GM19193 (cell line): Measurements from ENCODE around the gene MYT1.

Experiments used
- POLR2A ChIP-seq: IDR thresholded peaks from 4 replicates; pipeline ENCODE4 v1.6.1; 2011; ENCODE audit not compliant: insufficient read depth, insufficient read length; ENCODE audit errors: extremely low read depth

Gene MYT1

DNA sequence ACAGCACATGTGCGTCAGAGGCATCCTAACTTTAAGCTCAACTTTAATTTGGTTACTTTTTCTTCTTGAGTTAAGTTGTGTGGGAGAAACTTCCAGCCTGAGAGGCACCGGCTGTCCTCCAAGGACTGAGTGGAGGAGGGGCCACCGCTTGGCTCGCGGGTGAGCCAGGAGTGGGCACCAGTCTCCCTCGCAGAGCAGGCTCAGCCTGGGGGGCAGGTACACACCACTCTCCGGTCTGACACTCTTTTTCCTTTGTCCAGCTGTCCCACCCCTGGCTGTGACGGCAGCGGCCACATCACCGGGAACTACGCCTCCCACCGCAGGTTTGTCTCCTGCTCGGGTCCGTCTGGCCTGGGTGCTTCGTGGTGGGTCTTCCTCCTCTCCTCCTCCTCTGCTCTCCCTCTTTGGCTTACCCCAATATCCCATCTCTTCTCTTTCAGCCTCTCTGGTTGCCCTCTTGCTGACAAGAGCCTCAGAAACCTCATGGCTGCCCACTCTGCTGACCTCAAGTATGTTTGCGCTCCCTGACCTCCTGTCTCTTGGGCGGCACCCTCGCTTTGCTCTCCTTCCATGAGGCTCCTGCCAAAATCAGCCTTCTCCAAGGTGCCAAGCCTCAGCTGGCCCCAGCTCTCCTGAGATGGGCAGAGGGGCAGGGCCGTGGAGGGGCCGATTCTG lies 58.7 kb downstream of the MYT1 start:
- no peak for TF ChIP-seq POLR2A

DNA sequence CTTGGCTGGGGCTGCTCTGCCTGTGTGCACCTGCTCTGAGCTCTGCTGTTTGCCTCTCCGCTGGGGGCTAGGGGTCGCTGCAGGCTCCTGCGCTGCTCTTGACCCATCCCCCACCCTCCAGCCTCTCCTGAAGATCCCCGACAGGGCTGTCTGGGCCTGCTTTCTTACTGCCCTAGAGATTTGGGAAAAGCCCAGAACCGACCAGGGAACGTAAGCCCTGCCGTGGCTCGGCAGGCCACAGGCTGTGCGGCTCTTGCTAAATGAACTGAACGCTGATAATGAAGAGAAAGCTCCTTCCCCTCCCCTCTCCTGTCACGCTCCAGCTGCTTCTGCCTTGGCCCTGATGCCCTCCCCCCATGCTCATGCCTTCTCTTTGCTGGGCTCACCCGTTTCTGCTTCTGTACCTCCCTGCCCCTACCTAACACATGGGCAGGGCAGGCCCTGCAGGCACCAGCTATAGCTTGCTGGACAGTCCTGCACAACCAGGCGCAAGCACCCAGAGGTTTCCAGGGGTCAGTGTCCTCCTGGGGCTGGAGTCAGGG lies 59.3 kb downstream of the MYT1 start:
- TF ChIP-seq POLR2A, result no peak

DNA sequence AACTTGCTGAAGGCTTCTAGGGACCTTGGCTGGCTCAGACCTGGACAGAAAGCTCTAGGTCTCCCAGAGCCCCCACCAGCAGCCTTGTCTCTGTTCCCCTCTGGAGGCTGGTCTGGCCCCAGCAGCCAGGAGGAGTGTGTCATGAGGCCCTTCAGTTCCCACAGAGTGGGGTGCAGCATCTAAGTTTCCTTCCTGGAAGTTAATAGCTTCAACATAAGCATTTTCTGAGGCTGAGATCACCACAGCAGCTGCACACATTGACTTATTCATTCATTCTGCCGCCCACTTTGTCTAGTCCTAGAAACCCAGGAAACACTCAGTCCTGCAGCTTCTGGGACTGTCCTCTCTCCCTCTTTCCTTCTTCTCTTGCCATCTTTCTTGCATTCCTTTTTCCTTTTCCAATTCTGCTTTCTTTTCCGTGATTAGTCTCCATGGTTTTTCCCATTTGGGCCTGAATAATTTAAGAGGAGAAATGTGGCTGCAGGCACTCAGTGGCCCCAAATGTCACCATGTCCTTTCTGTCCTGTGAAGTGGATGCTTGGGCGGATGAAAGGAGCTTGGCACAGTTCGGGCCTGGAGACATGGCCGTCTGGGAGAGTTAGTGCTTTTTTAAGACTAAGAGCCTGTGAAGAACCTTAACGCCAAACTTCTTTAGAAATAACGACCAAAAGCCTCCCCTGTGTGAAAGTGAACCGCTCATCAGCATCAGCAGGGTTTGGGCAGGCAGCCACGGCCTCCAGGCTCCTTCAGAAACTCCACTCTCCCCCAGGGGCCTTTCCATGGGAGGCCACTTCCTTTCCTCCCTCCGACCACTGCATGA lies 60.3 kb downstream of the MYT1 start:
- TF ChIP-seq POLR2A, result no peak

GRCh38 chr20:64225171-64225595 lies 60.9 kb downstream of the MYT1 start:
- no peak for TF ChIP-seq POLR2A

DNA sequence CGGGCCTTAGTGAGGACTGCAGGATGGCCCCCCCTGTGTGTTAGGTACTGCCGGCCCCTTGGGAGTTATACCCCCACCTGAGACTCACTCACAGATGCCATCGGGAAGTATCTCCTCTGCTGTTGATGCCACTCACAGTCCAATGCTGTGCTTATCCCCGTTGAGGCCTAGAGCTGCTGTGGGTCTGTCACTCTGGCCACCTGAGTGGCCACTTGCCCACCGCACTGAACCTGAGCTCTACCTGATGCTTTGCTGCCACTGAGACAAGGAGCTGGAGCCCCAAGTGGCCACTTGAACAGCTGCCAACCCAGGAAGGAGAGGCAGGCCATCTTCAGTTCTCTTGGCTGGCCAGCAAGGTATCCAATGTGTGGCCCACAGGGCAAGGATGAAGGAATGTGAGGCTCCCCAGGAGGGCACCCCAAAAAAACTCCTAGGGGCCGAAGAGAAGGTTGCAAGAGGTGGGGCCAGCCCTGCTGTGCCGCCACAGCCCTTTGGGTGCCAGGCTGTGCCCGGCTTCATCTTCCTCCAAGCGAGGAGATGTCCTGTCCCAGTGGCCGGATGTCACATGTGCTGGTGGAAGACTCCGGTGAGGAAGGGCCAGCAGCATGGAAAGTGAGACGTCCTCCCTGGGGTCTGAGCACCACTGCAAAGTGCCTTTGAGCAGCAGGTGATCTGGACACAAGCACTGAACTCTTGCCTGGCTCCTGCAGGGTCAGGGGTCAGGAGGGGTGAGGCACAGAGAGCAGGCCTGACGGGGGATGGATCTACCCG lies 61.8 kb downstream of the MYT1 start:
- no peak for TF ChIP-seq POLR2A

DNA sequence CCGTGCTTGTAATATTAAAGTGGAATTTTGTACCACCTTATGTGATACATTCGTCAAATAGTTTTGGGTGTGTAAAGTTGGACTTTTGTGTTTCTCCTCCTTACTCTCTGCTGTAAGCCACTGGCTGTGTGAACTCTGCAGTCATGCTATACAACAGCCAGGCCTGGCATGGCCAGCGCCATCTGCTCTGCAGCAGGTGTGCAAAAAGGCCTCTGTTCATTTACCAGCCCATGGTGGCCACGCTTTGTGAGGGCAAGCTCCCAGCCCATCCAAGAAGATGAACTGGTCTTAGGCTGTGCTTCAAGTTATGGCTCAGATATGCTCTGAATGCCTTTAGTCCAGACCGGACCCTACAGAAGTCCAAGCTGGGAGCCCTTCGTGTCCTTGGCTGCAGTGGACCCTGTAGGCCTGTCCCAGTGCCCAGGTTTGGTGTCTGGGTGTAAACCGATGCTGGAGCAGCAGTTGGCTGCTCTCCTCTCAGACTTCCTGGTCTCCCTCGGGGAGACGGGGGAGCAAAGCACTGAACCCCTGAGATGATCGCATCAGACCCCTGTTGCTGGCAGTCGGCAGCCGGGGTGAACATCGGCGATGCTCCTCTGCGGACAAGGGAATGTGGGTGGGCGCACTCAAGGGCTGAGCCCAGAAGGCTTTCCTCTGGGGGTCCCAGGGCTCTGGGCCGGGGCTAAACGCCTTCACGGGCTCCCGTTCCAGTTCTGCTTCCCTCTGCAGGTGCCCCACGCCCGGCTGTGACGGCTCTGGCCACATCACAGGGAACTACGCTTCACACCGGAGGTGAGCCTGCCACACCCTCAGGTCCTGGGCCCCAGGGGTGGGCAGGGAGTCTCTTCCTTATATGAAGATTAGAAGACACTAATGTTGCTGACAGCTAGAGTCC lies 62.7 kb downstream of the MYT1 start:
- no peak for TF ChIP-seq POLR2A

DNA sequence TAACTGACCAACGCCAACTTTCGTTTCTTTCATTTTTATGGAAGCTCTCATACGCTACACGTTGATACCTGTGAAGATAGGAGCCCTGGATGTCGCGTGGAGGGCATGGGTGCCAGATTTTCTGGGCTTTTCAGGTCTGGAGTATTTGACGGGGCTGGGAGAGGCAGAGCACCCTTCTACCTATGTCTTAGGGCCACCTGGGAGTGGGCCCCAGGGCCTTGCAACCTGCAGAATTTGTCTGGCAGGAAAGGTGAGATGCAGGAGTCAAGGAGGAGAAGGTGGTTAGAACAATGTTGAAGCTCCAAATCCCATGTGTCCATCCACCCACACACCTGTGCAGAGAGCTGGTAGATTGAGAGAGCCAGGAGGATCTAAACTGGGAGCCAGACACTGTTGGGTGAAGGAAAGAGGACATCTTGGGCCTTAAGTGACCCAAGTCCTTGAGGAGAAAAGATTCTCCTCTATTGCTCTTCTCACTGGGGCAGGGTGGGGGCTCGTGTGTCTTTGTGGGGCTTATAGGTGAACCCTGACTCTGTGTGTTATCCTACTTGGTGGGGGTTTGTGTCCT lies 63.9 kb downstream of the MYT1 start:
- no peak for TF ChIP-seq POLR2A

DNA sequence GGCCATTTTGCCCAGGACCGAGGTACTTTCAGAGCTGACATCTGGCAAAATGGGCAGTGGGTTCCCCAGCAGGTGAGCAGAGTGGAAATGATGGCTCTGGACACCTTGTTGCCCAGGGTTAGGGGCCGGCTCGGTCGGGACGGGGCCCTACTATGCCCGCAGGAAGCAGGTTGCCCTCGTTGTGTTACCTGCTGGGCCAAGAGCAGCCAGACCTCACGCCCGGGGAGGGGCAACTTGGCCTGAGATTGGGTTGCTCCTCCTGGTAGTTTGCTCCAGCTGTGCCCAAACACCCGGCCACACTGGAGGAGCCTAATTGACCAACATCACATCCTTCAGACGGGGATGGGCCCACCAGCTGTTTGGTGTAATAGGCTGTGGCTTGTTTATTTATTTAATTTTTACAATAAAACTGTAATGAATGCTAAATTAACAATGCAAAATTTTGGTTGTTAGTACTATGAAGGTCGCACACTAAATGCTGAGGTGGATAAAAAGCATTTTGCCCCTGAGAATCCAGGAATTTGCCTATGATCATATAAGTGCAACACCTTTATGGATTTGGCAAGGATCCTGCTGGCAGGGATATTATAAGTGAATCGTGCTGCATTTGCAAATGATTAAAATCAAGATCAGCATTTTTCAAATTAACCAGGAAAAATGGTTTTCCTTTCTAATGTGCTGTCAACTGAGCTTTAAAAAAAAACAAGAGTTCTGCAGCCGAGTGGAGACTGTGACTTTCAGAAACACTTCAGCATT lies 64.7 kb downstream of the MYT1 start:
- TF ChIP-seq POLR2A, result no peak

DNA sequence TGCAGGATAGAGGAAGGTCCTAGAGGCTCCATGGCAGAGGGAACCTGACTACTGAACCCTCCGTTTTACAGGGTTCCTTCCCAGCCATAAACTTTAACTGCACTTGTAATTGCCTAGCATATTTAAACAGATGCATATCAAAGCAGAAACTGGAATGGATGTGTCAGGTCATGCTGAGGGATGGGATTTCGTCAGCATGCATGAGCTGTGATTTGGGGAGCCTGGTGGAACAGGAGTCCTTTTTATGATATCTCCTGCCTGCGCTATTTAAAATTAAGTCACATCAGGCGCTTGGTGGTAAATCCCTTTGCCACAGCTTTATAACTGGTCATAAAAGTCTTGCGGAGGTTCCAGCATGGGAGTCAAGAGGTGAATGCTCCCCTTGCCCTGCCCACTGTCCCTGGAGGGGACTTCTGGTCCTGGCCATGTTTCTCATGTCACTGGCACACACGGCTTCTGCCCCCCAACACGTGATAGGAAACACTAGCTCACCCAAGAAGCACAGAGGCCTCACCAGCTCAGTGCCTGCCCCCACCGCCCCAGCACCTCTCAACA lies 65.3 kb downstream of the MYT1 start:
- no peak for TF ChIP-seq POLR2A

- no peak for TF ChIP-seq POLR2A
These were observed 66.4 kb downstream of the MYT1 start for GRCh38 chr20:64230461-64231145.

DNA sequence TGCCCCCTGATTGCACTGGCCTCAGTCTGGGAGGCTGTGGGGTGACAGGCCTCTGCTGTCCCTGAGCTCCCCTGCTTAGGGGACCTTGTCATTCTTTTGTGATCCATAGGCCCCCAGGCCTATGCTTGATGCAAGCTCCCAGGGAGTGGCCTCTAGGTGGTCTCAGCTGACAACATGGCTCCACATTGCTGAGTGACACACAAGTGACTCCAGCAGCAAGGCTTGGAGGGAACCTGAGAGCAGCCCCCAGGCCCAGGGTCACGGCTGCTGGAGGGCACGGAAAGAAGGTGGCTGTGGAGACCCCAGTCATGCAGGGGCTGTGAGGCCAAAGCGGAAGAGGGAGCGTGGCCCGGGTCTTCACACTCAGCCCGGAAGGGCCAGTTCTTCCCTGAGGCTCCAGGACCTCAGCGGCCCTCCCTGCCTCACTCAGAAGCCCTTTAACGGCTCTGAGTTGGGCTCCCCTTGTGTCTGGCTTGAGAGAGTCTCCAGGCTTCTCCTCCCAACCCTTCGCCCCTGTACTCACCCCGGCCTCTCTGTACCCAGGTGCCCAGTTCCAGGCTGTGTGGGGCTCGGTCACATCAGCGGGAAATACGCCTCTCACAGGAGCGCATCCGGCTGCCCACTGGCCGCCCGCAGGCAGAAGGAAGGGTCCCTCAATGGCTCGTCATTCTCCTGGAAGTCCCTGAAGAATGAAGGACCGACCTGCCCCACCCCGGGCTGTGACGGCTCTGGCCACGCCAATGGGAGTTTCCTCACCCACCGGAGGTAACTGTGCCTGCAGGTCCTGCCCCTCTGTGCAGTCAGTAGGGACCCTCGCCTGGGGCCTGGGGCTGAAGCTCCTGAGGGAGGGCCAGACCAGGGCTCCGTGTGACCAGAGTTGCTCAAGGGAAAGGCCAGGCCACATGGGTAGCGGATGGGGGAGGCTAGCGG lies 67.6 kb downstream of the MYT1 start:
- no peak for TF ChIP-seq POLR2A
